HG03060 (cell line): Measurements from ENCODE around the gene CD177.
"Not testable (repeated sequence)": the region's sequence is repeated elsewhere in the genome, so short reads cannot be mapped to it uniquely, and the experiment has no call there.

ENCODE experiments used
- ATAC-seq: cut with Tn5 transposase; IDR thresholded peaks from one replicate; pipeline ENCODE4 v1.9.1; 2021; ENCODE audit warnings: low read depth, moderate number of reproducible peaks; ENCODE audit not compliant: unreplicated experiment

Gene CD177

DNA sequence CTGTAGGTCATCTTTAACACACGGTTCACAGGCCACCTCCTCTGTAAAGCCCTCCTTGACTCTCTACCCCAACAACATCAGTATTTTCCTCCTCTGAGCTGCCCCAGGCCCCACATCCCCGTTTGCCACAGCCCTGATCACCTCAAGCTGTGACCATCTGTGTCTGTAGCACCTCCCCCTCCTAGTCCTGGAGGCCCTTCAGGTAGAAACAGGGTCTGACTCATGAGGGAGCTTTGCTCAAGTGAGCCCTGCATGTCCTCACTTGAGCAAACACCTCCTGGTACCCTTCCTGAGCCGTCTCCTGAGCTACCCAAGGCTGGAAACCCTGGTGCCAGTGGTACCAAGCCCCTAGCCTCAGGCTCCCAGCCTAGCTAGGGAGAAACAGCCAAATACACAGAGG is 24.1 kb downstream of the CD177 start:
- not testable (repeated sequence) for ATAC-seq

DNA sequence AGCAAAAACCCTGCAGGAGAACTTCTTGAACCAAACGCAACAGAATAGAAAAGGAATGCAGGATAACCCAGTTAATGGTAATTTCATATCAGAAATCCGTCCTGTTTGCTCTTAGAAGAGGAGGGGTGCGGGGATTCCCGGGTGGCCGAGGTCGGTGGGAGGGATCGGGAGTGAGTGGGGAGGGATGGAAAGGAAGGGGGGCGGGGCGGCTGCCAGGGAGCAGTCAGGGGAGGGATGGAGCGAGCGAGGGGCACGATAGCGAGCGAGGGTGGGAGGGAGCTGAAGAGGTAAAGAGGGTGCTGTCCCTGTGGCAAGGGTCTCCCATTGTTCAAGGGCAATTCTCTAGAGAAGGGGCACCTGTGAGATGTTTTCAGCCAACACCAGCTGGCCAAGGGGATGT is 26.5 kb downstream of the CD177 start:
- ATAC-seq, result no peak

GRCh38 chr19:43380771-43381386 is 27.4 kb downstream of the CD177 start:
- ATAC-seq, result no peak

DNA sequence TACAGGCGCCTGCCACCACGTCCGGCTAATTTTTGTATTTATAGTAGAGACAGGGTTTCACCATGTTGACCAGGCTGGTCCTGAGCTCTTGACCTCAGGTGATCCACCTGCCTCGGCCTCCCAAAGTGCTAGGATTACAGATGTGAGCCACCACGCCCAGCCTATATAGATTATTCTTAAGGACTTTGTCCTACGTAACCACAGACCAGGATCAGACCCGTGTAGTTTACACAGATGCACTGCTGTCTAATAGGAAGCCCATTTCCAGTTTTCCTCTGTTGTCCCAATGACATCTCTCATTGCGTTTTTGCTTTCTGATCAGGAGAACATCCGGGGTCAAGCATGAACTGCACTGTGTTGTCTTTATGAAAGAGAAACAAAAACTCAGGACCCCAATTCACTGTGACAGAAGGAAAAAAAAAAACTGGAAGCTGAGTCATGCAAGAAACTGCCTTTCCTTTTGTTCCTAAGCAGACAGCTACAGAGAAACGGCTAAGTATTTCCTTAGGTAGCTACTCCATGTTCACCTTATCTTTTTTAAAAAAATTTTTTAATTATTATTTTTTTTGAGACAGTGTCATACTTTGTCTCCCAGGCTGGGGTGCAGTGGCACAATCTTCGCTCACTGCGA is 29.2 kb downstream of the CD177 start:
- not testable (repeated sequence) for ATAC-seq

DNA sequence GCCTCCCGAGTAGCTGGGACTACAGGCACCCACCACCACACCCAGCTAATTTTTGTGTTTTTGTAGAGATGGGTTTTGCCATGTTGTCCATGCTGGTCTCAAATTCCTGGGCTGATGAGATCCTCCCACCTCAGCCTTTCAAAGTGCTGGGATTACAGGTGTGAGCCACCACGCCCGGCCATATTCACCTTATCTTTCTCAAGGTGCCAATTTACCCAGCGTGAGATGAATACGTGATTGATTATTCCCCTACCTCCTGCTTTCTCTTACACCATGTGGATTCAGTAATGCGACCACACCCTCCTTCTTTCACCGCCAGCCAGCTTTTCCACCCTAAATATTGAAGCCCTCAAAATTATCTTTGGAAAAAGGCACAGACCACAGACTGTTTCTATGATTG is 29.8 kb downstream of the CD177 start:
- ATAC-seq, result not testable (repeated sequence)

DNA sequence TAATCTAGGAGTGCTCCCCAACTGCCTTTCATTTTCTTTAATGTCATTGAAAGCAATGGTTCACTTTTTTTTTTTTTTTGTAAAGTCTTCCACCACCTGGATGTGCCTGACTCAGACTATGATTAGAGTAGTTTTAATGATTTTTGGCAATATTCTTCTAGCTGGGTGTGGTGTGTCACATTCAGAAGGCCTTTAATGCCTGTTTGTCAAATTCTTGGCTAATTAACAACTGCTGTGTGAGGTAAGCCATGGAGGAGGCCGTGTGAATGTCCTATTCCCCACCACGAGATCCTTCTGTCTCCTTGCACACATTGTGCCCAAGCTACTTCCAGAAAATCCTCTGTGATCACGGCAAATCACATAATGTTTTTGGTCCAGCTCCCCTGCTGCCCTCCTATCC is 30.3 kb downstream of the CD177 start:
- ATAC-seq, result not testable (repeated sequence)

- not testable (repeated sequence) for ATAC-seq
Measured at GRCh38 chr19:43390903-43391551, 37.5 kb downstream of the CD177 start.

DNA sequence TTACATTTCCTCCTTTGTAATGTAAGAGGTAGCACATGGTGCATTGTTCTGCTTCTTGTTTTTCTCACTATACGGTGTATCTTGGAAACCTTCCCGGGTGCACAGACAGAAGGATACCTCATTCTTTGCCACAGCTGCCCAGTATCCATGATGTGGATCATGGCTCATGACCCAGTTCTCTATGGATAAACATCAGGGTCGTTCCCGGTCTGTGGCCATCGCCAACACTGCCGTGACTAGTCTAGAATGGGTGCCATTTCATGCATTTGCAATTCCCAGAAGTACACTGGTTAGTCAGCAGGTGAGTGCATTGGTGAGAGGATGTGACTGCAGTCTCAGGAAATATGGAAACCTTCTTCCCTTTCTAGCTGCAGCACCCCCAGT is 38.1 kb downstream of the CD177 start:
- not testable (repeated sequence) for ATAC-seq

- ATAC-seq, result not testable (repeated sequence)
Measured at GRCh38 chr19:43393501-43393900, 40.0 kb downstream of the CD177 start.

GRCh38 chr19:43395561-43395960 is 42.1 kb downstream of the CD177 start:
- ATAC-seq, result no peak

DNA sequence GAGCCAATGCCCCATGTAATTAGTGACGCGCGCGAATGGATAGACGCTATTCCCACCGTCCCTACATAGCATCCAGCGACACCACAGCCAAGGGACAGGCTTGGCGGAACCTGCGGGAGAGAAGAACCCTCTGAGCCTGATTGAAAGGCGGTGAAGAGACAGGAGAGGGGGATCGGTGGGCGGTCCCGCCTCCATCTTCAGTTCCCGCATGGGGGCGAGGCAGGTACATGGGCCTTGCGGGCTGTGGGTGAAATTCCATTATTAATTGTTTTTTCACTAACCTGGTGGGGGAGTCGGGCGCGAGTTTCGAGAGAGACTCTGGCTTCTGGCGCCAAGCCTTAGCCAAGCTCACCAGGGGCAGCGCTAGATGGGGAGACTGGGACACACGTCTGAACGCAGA is 52.8 kb downstream of the CD177 start:
- no peak for ATAC-seq

DNA sequence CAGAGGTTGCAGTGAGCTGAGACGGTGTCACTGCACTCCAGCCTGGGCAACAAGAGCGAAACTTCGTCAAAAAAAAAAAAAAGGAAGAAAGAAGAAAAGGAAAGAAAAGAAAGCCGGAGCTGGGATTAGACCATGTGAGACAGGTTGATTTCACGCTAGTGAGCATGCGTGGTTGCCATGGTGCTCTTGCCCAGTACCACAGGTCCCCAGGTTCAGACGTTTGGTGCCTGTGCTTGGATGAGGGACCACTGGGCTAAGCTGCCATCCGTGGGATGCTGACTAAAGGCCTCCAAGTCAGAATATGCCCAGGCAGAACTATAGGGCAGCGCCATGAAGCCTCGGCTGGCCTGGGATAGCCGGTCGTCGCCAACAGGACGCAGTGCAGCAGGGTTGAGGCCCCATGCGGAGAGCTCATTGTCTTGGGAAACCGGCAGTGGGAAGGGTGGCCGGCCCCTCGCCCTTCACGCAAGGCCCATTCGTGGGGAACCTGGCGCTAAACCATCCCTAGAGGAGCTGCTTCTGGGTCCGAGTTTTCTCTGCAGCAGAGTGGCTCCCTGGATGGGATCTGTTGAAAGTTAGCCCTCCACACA is 54.0 kb downstream of the CD177 start:
- ATAC-seq, result no peak

- ATAC-seq, result no peak
Measured at GRCh38 chr19:43408043-43408442, 54.6 kb downstream of the CD177 start.

- no peak for ATAC-seq
Measured at GRCh38 chr19:43409415-43409814, 55.9 kb downstream of the CD177 start.

DNA sequence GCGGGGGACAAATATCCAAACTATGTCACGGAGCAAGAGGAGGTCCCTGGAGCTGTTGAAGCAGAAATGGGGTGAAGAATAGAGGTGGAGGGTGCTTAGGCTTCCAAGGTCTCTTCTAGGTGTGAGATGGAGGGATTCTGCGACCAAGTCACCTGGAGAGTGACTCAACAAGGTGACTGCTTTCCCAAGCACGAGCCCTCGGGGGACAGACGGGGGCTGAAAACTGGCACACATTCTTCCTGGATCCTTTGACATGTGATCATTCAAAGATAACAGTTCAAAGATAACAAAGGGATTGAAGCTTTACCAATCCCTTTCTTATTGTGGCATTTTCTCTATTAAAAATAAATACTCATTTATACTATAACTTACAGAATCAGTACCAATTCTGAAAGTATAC is 59.0 kb downstream of the CD177 start:
- no peak for ATAC-seq
